IgD-negative memory B cell (primary cell): ENCODE results near the gene CHAF1A. TPM values are rescaled to one million over a fixed set of nuclear protein-coding genes. Genes with fewer than 3 reads are reported as not detected.

Experiments used
- H3K27ac Mint-ChIP-seq, 3 donors: one replicate each; pipeline ENCODE4 v1.8.0; 2020 to 2022; ENCODE audit warnings: mild to moderate bottlenecking in 3 of 3, mixed read lengths in 3 of 3, moderate library complexity in 1 of 3
- H3K27me3 Mint-ChIP-seq: one replicate; pipeline ENCODE4 v1.8.0; 2021; ENCODE audit warnings: mixed read lengths
- H3K36me3 Mint-ChIP-seq: one replicate; pipeline ENCODE4 v1.8.0; 2020; ENCODE audit warnings: mild to moderate bottlenecking, mixed read lengths
- H3K4me1 Mint-ChIP-seq, 3 donors: one replicate each; pipeline ENCODE4 v1.8.0; 2020 to 2022; ENCODE audit warnings: mixed read lengths in 3 of 3, mild to moderate bottlenecking in 1 of 3
- H3K4me3 Mint-ChIP-seq, 4 donors: one replicate each; pipeline ENCODE4 v1.8.0; 2020 to 2022; ENCODE audit warnings: mild to moderate bottlenecking in 4 of 4, mixed read lengths in 4 of 4, moderate library complexity in 3 of 4
- H3K9me3 Mint-ChIP-seq, 3 donors: one replicate each; pipeline ENCODE4 v1.8.0; 2020 to 2021; ENCODE audit warnings: mixed read lengths in 3 of 3, mild to moderate bottlenecking in 1 of 3
- polyA plus RNA-seq: library from polyadenylated mRNA; unstranded; fragments of 300-500 nt; fragmentation: Illumina TruSeq; gene quantifications from one replicate; pipeline ENCODE4 v1.2.3, GENCODE V29; 2021

Gene CHAF1A
- polyA plus RNA-seq, 1 donor from 2014 or later = 6.9 TPM

- no peak overlapping the region for H3K27ac Mint-ChIP-seq
- H3K4me1 Mint-ChIP-seq = peaks cover 0 to 8% (median 4%) of the 10 kb centered on the region in 3 donors
- no peaks in the 10 kb centered on the region for H3K36me3 Mint-ChIP-seq
- H3K9me3 Mint-ChIP-seq = no peaks in the 10 kb centered on the region
- H3K4me3 Mint-ChIP-seq = peak overlapping the region in 1 of 4 donors; percentile 17
- H3K27me3 Mint-ChIP-seq = no peaks in the 10 kb centered on the region
These were observed 39.5 kb upstream of the CHAF1A start for GRCh38 chr19:4362831-4363545.

- no peak overlapping the region for H3K4me3 Mint-ChIP-seq
- no peaks in the 10 kb centered on the region for H3K36me3 Mint-ChIP-seq
- H3K27ac Mint-ChIP-seq = no peak overlapping the region
- peaks cover 2 to 12% (median 9%) of the 10 kb centered on the region in 3 donors for H3K4me1 Mint-ChIP-seq
- H3K27me3 Mint-ChIP-seq = no peaks in the 10 kb centered on the region
- H3K9me3 Mint-ChIP-seq = no peaks in the 10 kb centered on the region
These were observed 38.7 kb upstream of the CHAF1A start for GRCh38 chr19:4363571-4364304.

GRCh38 chr19:4365341-4365740 is 37.1 kb upstream of the CHAF1A start:
- Mint-ChIP-seq H3K27me3 (no peaks in the 10 kb centered on the region), H3K4me1 (peaks cover 12 to 20% (median 15%) of the 10 kb centered on the region in 3 donors), H3K9me3 (no peaks in the 10 kb centered on the region), H3K27ac (no peak overlapping the region), H3K36me3 (no peaks in the 10 kb centered on the region), H3K4me3 (no peak overlapping the region)

- Mint-ChIP-seq H3K4me3 (peak overlapping the region in 1 of 4 donors; percentile 20), H3K9me3 (no peaks in the 10 kb centered on the region), H3K27ac (peak overlapping the region in 2 of 3 donors; percentile 16 to 95), H3K4me1 (peaks cover 12 to 26% (median 19%) of the 10 kb centered on the region in 3 donors), H3K36me3 (no peaks in the 10 kb centered on the region), H3K27me3 (no peaks in the 10 kb centered on the region)
These were observed 36.4 kb upstream of the CHAF1A start for GRCh38 chr19:4365791-4366665.

GRCh38 chr19:4366666-4367335 is 35.6 kb upstream of the CHAF1A start:
- H3K9me3 Mint-ChIP-seq = no peaks in the 10 kb centered on the region
- peaks cover 12 to 26% (median 23%) of the 10 kb centered on the region in 3 donors for H3K4me1 Mint-ChIP-seq
- peak overlapping the region in 1 of 4 donors; percentile 91 for H3K4me3 Mint-ChIP-seq
- H3K27ac Mint-ChIP-seq = peak overlapping the region in 2 of 3 donors; percentile 57 to 95
- no peaks in the 10 kb centered on the region for H3K27me3 Mint-ChIP-seq
- no peaks in the 10 kb centered on the region for H3K36me3 Mint-ChIP-seq

- peak overlapping the region in 1 of 4 donors; percentile 91 for H3K4me3 Mint-ChIP-seq
- peak overlapping the region; percentile 57 to 96 (median 95) for H3K27ac Mint-ChIP-seq
- H3K36me3 Mint-ChIP-seq = no peaks in the 10 kb centered on the region
- peaks cover 12 to 26% (median 23%) of the 10 kb centered on the region in 3 donors for H3K4me1 Mint-ChIP-seq
- H3K27me3 Mint-ChIP-seq = no peaks in the 10 kb centered on the region
- H3K9me3 Mint-ChIP-seq = no peaks in the 10 kb centered on the region
These were observed 35.1 kb upstream of the CHAF1A start for GRCh38 chr19:4367336-4367723.

- Mint-ChIP-seq H3K36me3 (no peaks in the 10 kb centered on the region), H3K27ac (peak overlapping the region; percentile 57 to 96 (median 95)), H3K4me1 (peaks cover 12 to 26% (median 25%) of the 10 kb centered on the region in 3 donors), H3K27me3 (no peaks in the 10 kb centered on the region), H3K9me3 (no peaks in the 10 kb centered on the region), H3K4me3 (peak overlapping the region; percentile 13 to 91 (median 83))
These were observed 34.7 kb upstream of the CHAF1A start for GRCh38 chr19:4367781-4368127.

GRCh38 chr19:4368128-4368820 is 34.2 kb upstream of the CHAF1A start:
- H3K27me3 Mint-ChIP-seq = no peaks in the 10 kb centered on the region
- H3K9me3 Mint-ChIP-seq = no peaks in the 10 kb centered on the region
- peak overlapping the region; percentile 57 to 96 (median 95) for H3K27ac Mint-ChIP-seq
- H3K4me3 Mint-ChIP-seq = peak overlapping the region; percentile 13 to 91 (median 83)
- no peaks in the 10 kb centered on the region for H3K36me3 Mint-ChIP-seq
- peaks cover 12 to 26% (median 26%) of the 10 kb centered on the region in 3 donors for H3K4me1 Mint-ChIP-seq

- Mint-ChIP-seq H3K4me1 (peaks cover 18 to 30% (median 30%) of the 10 kb centered on the region in 3 donors), H3K36me3 (no peaks in the 10 kb centered on the region), H3K27me3 (no peaks in the 10 kb centered on the region), H3K9me3 (no peaks in the 10 kb centered on the region), H3K4me3 (peak overlapping the region; percentile 80 to 91 (median 90)), H3K27ac (peak overlapping the region; percentile 57 to 96 (median 95))
These were observed 33.1 kb upstream of the CHAF1A start for GRCh38 chr19:4369109-4369887.

- Mint-ChIP-seq H3K27me3 (no peaks in the 10 kb centered on the region), H3K4me3 (peak overlapping the region; percentile 80 to 91 (median 90)), H3K36me3 (no peaks in the 10 kb centered on the region), H3K4me1 (peaks cover 18 to 30% (median 30%) of the 10 kb centered on the region in 3 donors), H3K9me3 (no peaks in the 10 kb centered on the region), H3K27ac (peak overlapping the region; percentile 57 to 96 (median 95))
These were observed 32.6 kb upstream of the CHAF1A start for GRCh38 chr19:4369888-4370260.

- Mint-ChIP-seq H3K4me1 (peaks cover 21 to 32% (median 32%) of the 10 kb centered on the region in 3 donors), H3K27me3 (no peaks in the 10 kb centered on the region), H3K9me3 (no peaks in the 10 kb centered on the region), H3K4me3 (peak overlapping the region; percentile 80 to 91 (median 90)), H3K27ac (peak overlapping the region; percentile 27 to 95 (median 78)), H3K36me3 (no peaks in the 10 kb centered on the region)
These were observed 31.9 kb upstream of the CHAF1A start for GRCh38 chr19:4370418-4371041.

- Mint-ChIP-seq H3K9me3 (no peaks in the 10 kb centered on the region), H3K27me3 (peaks cover 2% of the 10 kb centered on the region), H3K4me1 (peaks cover 31 to 42% (median 41%) of the 10 kb centered on the region in 3 donors), H3K36me3 (no peaks in the 10 kb centered on the region), H3K27ac (peak overlapping the region; percentile 27 to 95 (median 78)), H3K4me3 (peak overlapping the region in 3 of 4 donors; percentile 65 to 91 (median 85))
These were observed 30.9 kb upstream of the CHAF1A start for GRCh38 chr19:4371247-4372164.
